Testis (tissue), 2 donors: ENCODE results near the gene GBA3.

Experiments used
- CTCF ChIP-seq, 3 experiments: fragments of 450-650 bp in 2 of 3; fragments of 200-600 bp in 1 of 3; sonication (generic) in 1 of 3; IDR thresholded peaks; one replicate each; pipeline ENCODE4 v1.5.1; 2016 to 2019; ENCODE audit warnings: antibody characterized with exemption in 3 of 3, mild to moderate bottlenecking in 2 of 3, moderate library complexity in 1 of 3
- POLR2A ChIP-seq: fragments of 450-650 bp; IDR thresholded peaks from one replicate; pipeline ENCODE4 v1.6.1; 2017; ENCODE audit warnings: antibody characterized with exemption, mild to moderate bottlenecking, moderate library complexity

GRCh38 chr4:22713841-22714240 lies 21.1 kb downstream of the GBA3 start:
- TF ChIP-seq POLR2A (no peak), CTCF (IDR thresholded peaks at IDR 0.05) (no peak)
